Measurements from ENCODE around the gene NLRP5.

Gene NLRP5

GRCh38 chr19:56085571-56086275 is 99.1 kb downstream of the NLRP5 start:
- no peaks in the 10 kb centered on the region for H3K9me3 Mint-ChIP-seq

GRCh38 chr19:56086671-56087430 is 100.3 kb downstream of the NLRP5 start:
- H3K36me3 Mint-ChIP-seq (ENCODE audit: low read depth) = peaks cover 13% of the 10 kb centered on the region
- peaks cover under 1% of the 10 kb centered on the region for H3K27me3 Mint-ChIP-seq (ENCODE audit: low read depth)

More at GRCh38 chr19:56085571-56086275, 99.1 kb downstream of the NLRP5 start:
- no peak for DNase-seq (ENCODE audit: low spot score)
- Mint-ChIP-seq H3K27me3 (ENCODE audit: low read depth) (peaks cover 10% of the 10 kb centered on the region), H3K27ac (no peak overlapping the region), H3K36me3 (ENCODE audit: low read depth) (peaks cover 7% of the 10 kb centered on the region), H3K4me3 (no peak overlapping the region), H3K4me1 (ENCODE audit: low read depth) (peaks cover 5% of the 10 kb centered on the region)

GRCh38 chr19:56087647-56088496 is 101.3 kb downstream of the NLRP5 start:
- peaks cover 17% of the 10 kb centered on the region for H3K36me3 Mint-ChIP-seq (ENCODE audit: low read depth)
- DNase-seq (ENCODE audit: low spot score) = no peak
- peaks cover 4% of the 10 kb centered on the region for H3K9me3 Mint-ChIP-seq
- no peak overlapping the region for H3K4me3 Mint-ChIP-seq
- H3K27me3 Mint-ChIP-seq (ENCODE audit: low read depth) = no peaks in the 10 kb centered on the region
- no peaks in the 10 kb centered on the region for H3K4me1 Mint-ChIP-seq (ENCODE audit: low read depth)
- H3K27ac Mint-ChIP-seq = no peak overlapping the region

More at GRCh38 chr19:56086671-56087430, 100.3 kb downstream of the NLRP5 start:
- no peak for DNase-seq (ENCODE audit: low spot score)
- Mint-ChIP-seq H3K4me3 (no peak overlapping the region), H3K27ac (no peak overlapping the region), H3K4me1 (ENCODE audit: low read depth) (no peaks in the 10 kb centered on the region), H3K9me3 (no peaks in the 10 kb centered on the region)

GRCh38 chr19:56088497-56089215 is 102.1 kb downstream of the NLRP5 start:
- Mint-ChIP-seq H3K27ac (no peak overlapping the region), H3K36me3 (ENCODE audit: low read depth) (peaks cover 23% of the 10 kb centered on the region), H3K4me1 (ENCODE audit: low read depth) (no peaks in the 10 kb centered on the region), H3K4me3 (no peak overlapping the region), H3K9me3 (peaks cover 12% of the 10 kb centered on the region), H3K27me3 (ENCODE audit: low read depth) (no peaks in the 10 kb centered on the region)
- no peak for DNase-seq (ENCODE audit: low spot score)

GRCh38 chr19:56089344-56089743 is 102.8 kb downstream of the NLRP5 start:
- peaks cover 26% of the 10 kb centered on the region for H3K36me3 Mint-ChIP-seq (ENCODE audit: low read depth)
- no peak overlapping the region for H3K4me3 Mint-ChIP-seq
- H3K4me1 Mint-ChIP-seq (ENCODE audit: low read depth) = no peaks in the 10 kb centered on the region
- no peak overlapping the region for H3K27ac Mint-ChIP-seq
- H3K27me3 Mint-ChIP-seq (ENCODE audit: low read depth) = no peaks in the 10 kb centered on the region
- H3K9me3 Mint-ChIP-seq = peaks cover 13% of the 10 kb centered on the region
- DNase-seq (ENCODE audit: low spot score) = no peak

- no peak for DNase-seq (ENCODE audit: low spot score)
- Mint-ChIP-seq H3K27me3 (ENCODE audit: low read depth) (no peaks in the 10 kb centered on the region), H3K9me3 (peaks cover 13% of the 10 kb centered on the region), H3K4me1 (ENCODE audit: low read depth) (no peaks in the 10 kb centered on the region), H3K4me3 (no peak overlapping the region), H3K27ac (no peak overlapping the region), H3K36me3 (ENCODE audit: low read depth) (peaks cover 40% of the 10 kb centered on the region)
Observed at GRCh38 chr19:56091066-56091490, 104.5 kb downstream of the NLRP5 start.

- Mint-ChIP-seq H3K4me1 (ENCODE audit: low read depth) (no peaks in the 10 kb centered on the region), H3K4me3 (no peak overlapping the region), H3K27me3 (ENCODE audit: low read depth) (no peaks in the 10 kb centered on the region), H3K27ac (no peak overlapping the region), H3K9me3 (peaks cover 13% of the 10 kb centered on the region), H3K36me3 (ENCODE audit: low read depth) (peaks cover 40% of the 10 kb centered on the region)
- no peak for DNase-seq (ENCODE audit: low spot score)
Observed at GRCh38 chr19:56091751-56092546, 105.4 kb downstream of the NLRP5 start.

GRCh38 chr19:56092685-56093631 is 106.4 kb downstream of the NLRP5 start:
- Mint-ChIP-seq H3K9me3 (peaks cover 13% of the 10 kb centered on the region), H3K4me1 (ENCODE audit: low read depth) (no peaks in the 10 kb centered on the region), H3K36me3 (ENCODE audit: low read depth) (peaks cover 38% of the 10 kb centered on the region), H3K27me3 (ENCODE audit: low read depth) (no peaks in the 10 kb centered on the region), H3K27ac (no peak overlapping the region), H3K4me3 (no peak overlapping the region)
- no peak for DNase-seq (ENCODE audit: low spot score)

- Mint-ChIP-seq H3K36me3 (ENCODE audit: low read depth) (peaks cover 39% of the 10 kb centered on the region), H3K4me1 (ENCODE audit: low read depth) (no peaks in the 10 kb centered on the region), H3K9me3 (peaks cover 13% of the 10 kb centered on the region)
Observed at GRCh38 chr19:56094449-56094848, 107.9 kb downstream of the NLRP5 start.

GRCh38 chr19:56096665-56097064 is 110.1 kb downstream of the NLRP5 start:
- H3K4me1 Mint-ChIP-seq (ENCODE audit: low read depth) = no peaks in the 10 kb centered on the region
- H3K27me3 Mint-ChIP-seq (ENCODE audit: low read depth) = no peaks in the 10 kb centered on the region
- H3K4me3 Mint-ChIP-seq = no peak overlapping the region
- peaks cover 13% of the 10 kb centered on the region for H3K9me3 Mint-ChIP-seq
- no peak overlapping the region for H3K27ac Mint-ChIP-seq
- DNase-seq (ENCODE audit: low spot score) = no peak
- peaks cover 33% of the 10 kb centered on the region for H3K36me3 Mint-ChIP-seq (ENCODE audit: low read depth)

More at GRCh38 chr19:56094449-56094848, 107.9 kb downstream of the NLRP5 start:
- Mint-ChIP-seq H3K27me3 (ENCODE audit: low read depth) (no peaks in the 10 kb centered on the region), H3K27ac (no peak overlapping the region), H3K4me3 (no peak overlapping the region)
- no peak for DNase-seq (ENCODE audit: low spot score)

- no peak for DNase-seq (ENCODE audit: low spot score)
- Mint-ChIP-seq H3K4me3 (no peak overlapping the region), H3K4me1 (ENCODE audit: low read depth) (no peaks in the 10 kb centered on the region), H3K36me3 (ENCODE audit: low read depth) (peaks cover 33% of the 10 kb centered on the region), H3K9me3 (peaks cover 13% of the 10 kb centered on the region), H3K27ac (no peak overlapping the region), H3K27me3 (ENCODE audit: low read depth) (no peaks in the 10 kb centered on the region)
Observed at GRCh38 chr19:56097306-56097705, 110.7 kb downstream of the NLRP5 start.

- H3K4me1 Mint-ChIP-seq (ENCODE audit: low read depth) = no peaks in the 10 kb centered on the region
- no peak overlapping the region for H3K27ac Mint-ChIP-seq
- H3K9me3 Mint-ChIP-seq = peaks cover 10% of the 10 kb centered on the region
- H3K27me3 Mint-ChIP-seq (ENCODE audit: low read depth) = no peaks in the 10 kb centered on the region
- no peak overlapping the region for H3K4me3 Mint-ChIP-seq
- peaks cover 30% of the 10 kb centered on the region for H3K36me3 Mint-ChIP-seq (ENCODE audit: low read depth)
- DNase-seq (ENCODE audit: low spot score) = no peak
Observed at GRCh38 chr19:56097776-56098175, 111.2 kb downstream of the NLRP5 start.

Data from T-helper 2 cell treated with Interferon-gamma antibody and Interleukin-4, amounts not matched to agents 5 μg/mL and 100 μg/mL, for 36 hours (primary cell).